HUDEP-2 (cell line): ENCODE measurements around the gene MOCOS.
"Not testable (repeated sequence)": the region's sequence is repeated elsewhere in the genome, so short reads cannot be mapped to it uniquely, and the experiment has no call there.

ENCODE experiments used
- DNase-seq, 76 experiments: peaks; one replicate each; lab custom pipeline; 2025; ENCODE audit not compliant: unreplicated experiment in 76 of 76; lab: John Stamatoyannopoulos, UW

MOCOS gene

DNA sequence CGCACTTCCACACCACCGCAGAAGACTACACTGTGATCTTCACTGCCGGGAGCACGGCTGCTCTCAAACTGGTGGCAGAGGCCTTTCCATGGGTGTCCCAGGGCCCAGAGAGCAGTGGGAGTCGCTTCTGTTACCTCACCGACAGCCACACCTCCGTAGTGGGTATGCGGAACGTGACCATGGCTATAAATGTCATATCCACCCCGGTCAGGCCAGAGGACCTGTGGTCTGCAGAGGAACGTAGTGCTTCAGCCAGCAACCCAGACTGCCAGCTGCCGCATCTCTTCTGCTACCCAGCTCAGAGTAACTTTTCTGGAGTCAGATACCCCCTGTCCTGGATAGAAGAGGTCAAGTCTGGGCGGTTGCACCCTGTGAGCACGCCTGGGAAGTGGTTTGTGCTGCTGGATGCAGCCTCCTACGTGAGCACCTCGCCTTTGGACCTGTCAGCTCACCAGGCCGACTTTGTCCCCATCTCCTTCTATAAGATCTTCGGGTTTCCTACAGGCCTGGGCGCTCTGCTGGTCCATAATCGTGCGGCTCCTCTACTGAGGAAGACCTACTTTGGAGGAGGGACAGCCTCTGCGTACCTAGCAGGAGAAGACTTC, 12.5 kb downstream of the MOCOS start:
- no peak for DNase-seq

DNA sequence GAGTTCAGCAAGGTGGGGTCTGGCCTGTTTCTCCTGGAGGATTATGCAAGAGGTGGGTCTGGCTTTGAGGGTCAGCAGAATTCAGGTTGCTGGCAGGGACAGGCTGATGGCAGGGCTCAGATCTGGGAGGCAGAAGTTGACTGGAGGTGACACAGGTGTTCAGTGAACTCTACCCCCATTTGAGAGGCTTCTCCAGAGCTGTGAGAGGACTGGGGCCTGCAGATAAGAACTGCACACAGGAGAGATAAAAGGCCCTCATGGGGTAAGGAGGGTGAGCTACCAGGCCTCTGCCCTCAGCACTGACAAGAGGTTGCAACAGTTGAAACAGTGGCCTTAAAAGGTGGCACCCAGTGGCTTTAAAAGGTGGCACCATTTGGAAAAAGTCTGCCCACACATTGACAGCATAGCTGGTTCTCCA, 13.1 kb downstream of the MOCOS start:
- peak in 72 of 76 experiments; percentile 4 to 87 (median 56) for DNase-seq

GRCh38 chr18:36201765-36202164, 14.5 kb downstream of the MOCOS start:
- no peak for DNase-seq

GRCh38 chr18:36203360-36203895, 16.1 kb downstream of the MOCOS start:
- DNase-seq = no peak

- no peak for DNase-seq
Observed at GRCh38 chr18:36205166-36205565, 17.9 kb downstream of the MOCOS start.

- no peak for DNase-seq
Observed at GRCh38 chr18:36207303-36207702, 20.0 kb downstream of the MOCOS start.

DNA sequence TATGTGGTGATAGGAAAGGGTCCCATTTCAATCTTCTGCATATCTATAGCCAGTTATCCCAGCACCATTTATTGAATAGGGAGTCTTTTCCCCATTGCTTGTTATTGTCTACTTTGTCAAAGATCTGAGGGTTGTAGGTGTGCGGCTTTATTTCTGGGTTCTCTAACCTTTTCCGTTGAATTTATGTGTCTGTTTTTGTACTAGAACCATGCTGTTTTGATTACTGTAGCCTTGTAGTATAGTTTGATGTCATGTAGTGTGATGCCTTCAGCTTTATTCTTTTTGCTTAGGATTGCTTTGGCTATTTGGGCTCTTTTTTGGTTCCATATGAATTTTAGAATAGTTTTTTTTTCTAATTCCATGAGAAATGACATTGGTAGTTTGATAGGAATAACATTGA, 20.7 kb downstream of the MOCOS start:
- not testable (repeated sequence) for DNase-seq

GRCh38 chr18:36211612-36212065, 24.3 kb downstream of the MOCOS start:
- DNase-seq = no peak

- no peak for DNase-seq
Observed at GRCh38 chr18:36212301-36213171, 25.2 kb downstream of the MOCOS start.

DNA sequence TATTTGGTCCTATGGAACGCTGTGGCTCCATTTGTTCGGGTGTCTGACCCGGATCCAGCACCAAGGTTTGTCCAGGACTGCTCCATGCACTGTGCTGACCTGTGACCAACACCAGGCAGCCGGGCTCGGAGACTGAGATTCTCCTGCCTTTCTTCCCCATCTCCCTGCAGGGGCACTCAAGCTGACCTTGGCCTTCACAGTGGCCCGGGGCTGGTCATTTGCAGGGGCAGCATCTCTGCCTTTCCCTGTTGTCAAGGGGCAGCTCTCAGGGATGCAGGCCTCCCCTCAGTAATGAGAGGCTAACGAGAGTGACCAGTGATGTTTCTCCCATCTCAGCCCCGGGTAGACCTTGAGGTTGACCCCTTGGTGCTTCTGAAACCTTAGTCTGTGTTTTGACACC, 27.5 kb downstream of the MOCOS start:
- no peak for DNase-seq

DNA sequence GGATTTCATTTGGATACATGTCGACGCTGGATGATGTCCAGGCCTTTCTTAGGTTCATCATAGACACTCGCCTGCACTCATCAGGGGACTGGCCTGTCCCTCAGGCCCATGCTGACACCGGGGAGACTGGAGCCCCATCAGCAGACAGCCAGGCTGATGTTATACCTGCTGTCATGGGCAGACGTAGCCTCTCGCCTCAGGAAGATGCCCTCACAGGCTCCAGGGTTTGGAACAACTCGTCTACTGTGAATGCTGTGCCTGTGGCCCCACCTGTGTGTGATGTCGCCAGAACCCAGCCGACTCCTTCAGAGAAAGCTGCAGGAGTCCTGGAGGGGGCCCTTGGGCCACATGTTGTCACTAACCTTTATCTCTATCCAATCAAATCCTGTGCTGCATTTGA, 28.3 kb downstream of the MOCOS start:
- no peak for DNase-seq

DNA sequence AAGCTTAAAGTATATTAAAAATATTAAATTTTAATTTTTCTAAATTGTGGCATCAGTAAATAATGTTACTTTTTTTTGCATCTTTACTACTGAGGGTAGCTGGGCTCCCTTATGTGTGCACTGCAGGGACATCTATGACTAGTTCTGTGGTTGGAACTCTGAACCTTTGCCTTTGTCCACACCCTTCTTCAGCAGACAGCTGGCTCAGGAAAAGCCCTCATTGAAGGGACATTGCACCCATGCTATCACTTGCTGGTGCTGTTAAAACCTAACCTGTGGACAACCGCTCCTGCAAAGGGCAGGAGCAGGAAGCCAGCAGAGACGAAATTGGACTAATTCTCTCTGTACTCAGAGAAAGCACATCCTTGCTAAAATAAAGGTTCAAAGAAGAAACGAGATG, 30.1 kb downstream of the MOCOS start:
- DNase-seq = no peak

DNA sequence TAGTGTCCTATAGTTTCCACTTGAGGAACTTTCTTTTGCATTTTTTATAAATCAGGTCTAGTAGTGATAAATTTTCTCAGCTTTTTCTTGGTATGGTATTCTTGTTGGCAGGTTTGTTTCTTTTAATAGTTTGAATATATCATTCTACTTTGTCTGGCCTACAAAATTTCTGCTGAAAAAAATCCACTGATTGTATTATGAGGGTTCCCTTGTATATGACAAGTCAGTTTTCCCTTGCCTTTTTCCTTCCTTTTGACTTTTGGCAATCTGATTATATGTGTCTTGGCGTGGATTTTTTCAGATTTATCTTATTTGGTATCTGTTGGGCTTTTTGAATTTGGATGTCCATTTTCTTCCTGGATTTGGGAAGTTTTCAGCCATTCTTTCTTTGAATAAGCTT, 41.9 kb downstream of the MOCOS start:
- DNase-seq = no peak

DNA sequence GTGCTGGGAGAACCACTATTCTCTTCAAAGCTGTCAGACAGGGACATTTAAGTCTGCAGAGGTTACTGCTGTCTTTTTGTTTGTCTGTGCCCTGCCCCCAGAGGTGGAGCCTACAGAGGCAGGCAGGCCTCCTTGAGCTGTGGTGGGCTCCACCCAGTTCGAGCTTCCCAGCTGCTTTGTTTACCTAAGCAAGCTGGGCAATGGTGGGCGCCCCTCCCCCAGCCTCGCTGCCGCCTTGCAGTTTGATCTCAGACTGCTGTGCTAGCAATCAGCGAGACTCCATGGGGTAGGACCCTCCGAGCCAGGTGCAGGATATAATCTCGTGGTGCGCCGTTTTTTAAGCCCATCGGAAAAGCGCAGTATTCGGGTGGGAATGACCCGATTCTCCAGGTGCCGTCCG, 53.2 kb downstream of the MOCOS start:
- DNase-seq = not testable (repeated sequence)

- DNase-seq = no peak
Observed at GRCh38 chr18:36241831-36242230, 54.5 kb downstream of the MOCOS start.

GRCh38 chr18:36247036-36247435, 59.7 kb downstream of the MOCOS start:
- DNase-seq = peak in 2 of 76 experiments; percentile 16 to 49

- DNase-seq = no peak
Observed at GRCh38 chr18:36249392-36249791, 62.1 kb downstream of the MOCOS start.

DNA sequence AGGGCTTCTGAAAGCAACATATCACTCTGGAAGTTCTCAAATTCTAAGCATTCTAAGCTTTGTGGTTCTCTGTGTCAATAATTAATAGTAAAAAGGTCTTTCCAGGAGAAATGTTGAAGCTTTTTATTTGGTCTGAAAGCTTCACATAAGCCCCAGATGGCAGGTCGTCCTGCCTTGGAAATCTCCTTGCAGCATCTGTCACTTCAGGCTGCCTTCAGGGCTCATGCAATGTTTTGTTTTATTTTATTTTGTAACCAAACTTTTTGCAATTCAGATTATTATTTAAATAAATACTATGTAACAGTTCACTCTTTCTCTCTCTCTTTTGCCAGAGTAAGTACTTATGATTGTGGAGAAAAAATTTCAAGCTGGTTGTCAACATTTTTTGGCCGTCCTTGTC, 63.5 kb downstream of the MOCOS start:
- DNase-seq = no peak

DNA sequence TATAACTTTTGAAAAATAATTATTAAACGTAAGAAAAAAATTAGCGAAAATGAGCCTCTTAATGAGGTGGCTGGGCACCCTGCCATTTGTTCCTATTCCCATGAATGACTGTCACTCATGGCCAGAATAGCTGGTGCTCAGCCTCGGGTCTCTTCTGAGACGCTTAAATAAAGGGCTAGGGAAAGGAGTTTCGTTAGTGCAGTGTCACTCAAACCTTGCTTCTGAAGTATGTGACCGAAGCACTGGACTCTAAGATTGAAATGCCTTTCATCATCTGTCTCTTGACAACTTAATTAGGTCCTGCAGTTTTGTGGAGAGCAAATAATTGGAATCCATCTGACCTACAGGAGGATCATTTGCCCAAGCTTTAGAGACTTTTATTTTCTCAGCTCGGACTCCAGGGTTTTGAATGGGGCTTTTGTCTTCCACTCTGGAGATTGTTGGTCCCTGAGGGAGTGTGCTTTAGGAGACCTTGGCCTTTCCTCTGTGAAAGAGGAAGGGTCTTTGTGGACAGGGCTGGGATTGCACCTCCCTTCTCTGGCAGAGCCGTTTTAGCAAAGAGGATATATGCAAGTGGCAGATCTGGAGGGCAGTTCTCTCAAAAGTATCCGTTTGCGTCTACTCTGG, 67.9 kb downstream of the MOCOS start:
- no peak for DNase-seq

DNA sequence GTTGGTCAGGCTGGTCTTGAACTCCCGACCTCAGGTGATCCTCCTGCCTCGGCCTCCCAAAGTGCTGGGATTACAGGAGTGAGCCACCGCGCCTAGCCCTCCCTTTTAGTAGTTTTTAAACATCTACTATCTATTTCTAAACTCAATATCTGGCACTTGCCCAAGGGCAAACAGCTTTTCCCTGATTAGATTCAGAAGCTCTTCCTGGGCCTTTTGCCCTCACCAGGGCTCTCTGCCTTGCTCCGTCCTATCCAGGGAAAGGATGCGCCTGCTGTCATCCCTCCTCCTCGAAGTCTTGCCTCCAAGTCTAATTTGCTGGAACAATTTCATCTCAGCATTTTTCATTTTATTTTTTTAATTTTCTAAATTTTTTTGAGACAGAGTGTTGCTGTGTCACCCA, 68.8 kb downstream of the MOCOS start:
- no peak for DNase-seq

GRCh38 chr18:36262971-36263370, 75.7 kb downstream of the MOCOS start:
- no peak for DNase-seq
